Right lobe of liver (tissue), 4 donors: ENCODE results near the gene DSC1.

ENCODE experiments used
- CTCF ChIP-seq, 4 donors: fragments of 200-600 bp in 3 of 4; fragments of 450-650 bp in 1 of 4; IDR thresholded peaks; one replicate each; pipeline versions ENCODE4 v1.5.1 to v1.8.0; 2016 to 2022; ENCODE audit warnings: antibody characterized with exemption in 4 of 4, mild to moderate bottlenecking in 2 of 4
- POLR2A ChIP-seq: fragments of 450-650 bp; IDR thresholded peaks from one replicate; pipeline ENCODE4 v1.6.1; 2017; ENCODE audit warnings: antibody characterized with exemption, mild to moderate bottlenecking
- donor health status: DM: no; HTN: no; CAD: no.
- donor health status: DM: no; HTN: no; CAD: no.
- donor health status: DM: no; HTN: yes; CAD: no.

GRCh38 chr18:31120594-31120993, 42.1 kb downstream of the DSC1 start:
- TF ChIP-seq CTCF (IDR thresholded peaks at IDR 0.05) (no peak), POLR2A (no peak)
